Parathyroid adenoma (tissue), 2 donors: ENCODE measurements around the gene RPUSD2.

Source experiments
- H2AFZ ChIP-seq: fragments of 300-600 bp; sonication (generic); one replicate; pipeline ENCODE4 v1.7.0; 2017; ENCODE audit warnings: antibody characterized with exemption, mild to moderate bottlenecking
- H3K27ac ChIP-seq: fragments of 300-600 bp; sonication (generic); one replicate; pipeline ENCODE4 v1.7.0; 2017
- H3K27me3 ChIP-seq: fragments of 300-600 bp; sonication (generic); one replicate; pipeline ENCODE4 v1.7.0; 2017; ENCODE audit warnings: low read length; ENCODE audit not compliant: control insufficient read depth, insufficient read depth
- H3K36me3 ChIP-seq: fragments of 300-600 bp; sonication (generic); one replicate; pipeline ENCODE4 v1.7.0; 2017; ENCODE audit warnings: low read length; ENCODE audit not compliant: control insufficient read depth, insufficient read depth
- H3K4me1 ChIP-seq: fragments of 300-600 bp; sonication (generic); one replicate; pipeline ENCODE4 v1.7.0; 2017; ENCODE audit warnings: control low read depth
- H3K4me2 ChIP-seq: fragments of 300-600 bp; sonication (generic); one replicate; pipeline ENCODE4 v1.7.0; 2017; ENCODE audit warnings: low read length
- H3K4me3 ChIP-seq: fragments of 300-600 bp; sonication (generic); one replicate; pipeline ENCODE4 v1.7.0; 2017; ENCODE audit warnings: low read depth, low read length
- H3K79me2 ChIP-seq: fragments of 300-600 bp; sonication (generic); one replicate; pipeline ENCODE4 v1.7.0; 2017; ENCODE audit warnings: control low read depth
- H3K9ac ChIP-seq: fragments of 300-600 bp; sonication (generic); one replicate; pipeline ENCODE4 v1.7.0; 2017; ENCODE audit warnings: mild to moderate bottlenecking
- H3K9me3 ChIP-seq: fragments of 300-600 bp; sonication (generic); one replicate; pipeline ENCODE4 v1.7.0; 2017; ENCODE audit warnings: low read length; ENCODE audit not compliant: control insufficient read depth
- TF ChIP-seq, protein P1 (sequence below): fragments of 300-600 bp; sonication (generic); IDR thresholded peaks from one replicate; pipeline ENCODE4 v1.7.0; 2017; ENCODE audit warnings: antibody characterized with exemption, mild to moderate bottlenecking
- donor health status: primary hyperparathyroidism.

Gene RPUSD2

DNA sequence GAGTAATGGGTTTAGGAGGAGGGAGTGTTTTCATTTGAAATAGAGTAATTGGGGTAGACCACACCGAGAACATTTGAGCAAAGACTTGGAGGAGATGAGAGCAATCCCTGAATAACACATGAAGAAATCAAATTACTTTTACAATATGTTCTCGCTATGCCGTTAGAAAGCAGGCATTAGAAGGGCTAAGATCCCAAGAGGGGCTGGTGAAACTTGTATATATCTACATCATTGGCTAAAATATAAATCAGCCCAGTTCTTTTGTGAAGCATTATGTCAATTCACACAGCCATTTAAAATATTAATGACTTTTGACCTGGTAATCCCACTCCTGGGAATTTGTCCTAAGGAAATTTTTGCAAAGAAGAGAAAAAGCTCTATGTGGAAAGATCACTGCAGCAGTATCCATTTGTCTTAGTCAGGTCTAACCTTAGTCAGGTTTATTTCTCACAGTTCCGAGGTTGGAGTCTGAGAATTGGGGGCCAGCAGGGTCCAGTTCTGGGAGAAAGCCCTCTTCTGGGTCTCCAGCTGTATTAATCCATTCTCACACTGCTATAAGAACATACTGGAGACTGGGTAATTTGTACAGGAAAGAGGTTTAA is 35.2 kb upstream of the RPUSD2 start:
- H3K36me3 ChIP-seq: no peaks in the 10 kb centered on the region
- H2AFZ ChIP-seq: no peak overlapping the region
- no peak overlapping the region for H3K9ac ChIP-seq
- no peaks in the 10 kb centered on the region for H3K27me3 ChIP-seq
- TF ChIP-seq, protein P1, sequence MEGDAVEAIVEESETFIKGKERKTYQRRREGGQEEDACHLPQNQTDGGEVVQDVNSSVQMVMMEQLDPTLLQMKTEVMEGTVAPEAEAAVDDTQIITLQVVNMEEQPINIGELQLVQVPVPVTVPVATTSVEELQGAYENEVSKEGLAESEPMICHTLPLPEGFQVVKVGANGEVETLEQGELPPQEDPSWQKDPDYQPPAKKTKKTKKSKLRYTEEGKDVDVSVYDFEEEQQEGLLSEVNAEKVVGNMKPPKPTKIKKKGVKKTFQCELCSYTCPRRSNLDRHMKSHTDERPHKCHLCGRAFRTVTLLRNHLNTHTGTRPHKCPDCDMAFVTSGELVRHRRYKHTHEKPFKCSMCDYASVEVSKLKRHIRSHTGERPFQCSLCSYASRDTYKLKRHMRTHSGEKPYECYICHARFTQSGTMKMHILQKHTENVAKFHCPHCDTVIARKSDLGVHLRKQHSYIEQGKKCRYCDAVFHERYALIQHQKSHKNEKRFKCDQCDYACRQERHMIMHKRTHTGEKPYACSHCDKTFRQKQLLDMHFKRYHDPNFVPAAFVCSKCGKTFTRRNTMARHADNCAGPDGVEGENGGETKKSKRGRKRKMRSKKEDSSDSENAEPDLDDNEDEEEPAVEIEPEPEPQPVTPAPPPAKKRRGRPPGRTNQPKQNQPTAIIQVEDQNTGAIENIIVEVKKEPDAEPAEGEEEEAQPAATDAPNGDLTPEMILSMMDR: no peak
- H3K79me2 ChIP-seq: no peaks in the 10 kb centered on the region
- no peak overlapping the region for H3K27ac ChIP-seq
- no peaks in the 10 kb centered on the region for H3K4me1 ChIP-seq
- no peak overlapping the region for H3K4me3 ChIP-seq
- no peak overlapping the region for H3K4me2 ChIP-seq
- no peaks in the 10 kb centered on the region for H3K9me3 ChIP-seq

DNA sequence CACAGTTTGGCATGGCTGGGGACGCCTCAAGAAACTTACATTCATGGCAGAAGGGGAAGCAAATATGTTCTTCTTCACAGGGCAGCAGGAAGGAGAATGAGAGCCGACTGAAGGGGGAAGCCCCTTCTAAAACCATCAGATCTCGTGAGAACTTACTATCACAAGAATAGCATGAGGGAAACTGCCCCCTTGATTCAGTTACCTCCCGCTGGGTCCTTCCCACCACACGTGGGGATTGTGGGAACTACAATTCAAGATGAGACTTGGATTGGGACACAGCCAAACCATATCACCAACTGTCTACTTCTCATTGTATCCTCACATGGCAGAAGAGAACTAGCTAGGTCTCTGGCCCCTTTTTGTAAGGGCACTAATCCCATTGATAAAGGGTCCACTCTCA is 34.7 kb upstream of the RPUSD2 start:
- no peaks in the 10 kb centered on the region for H3K27me3 ChIP-seq
- no peak overlapping the region for H3K4me2 ChIP-seq
- TF ChIP-seq, protein P1: no peak
- no peak overlapping the region for H3K9ac ChIP-seq
- no peaks in the 10 kb centered on the region for H3K9me3 ChIP-seq
- no peak overlapping the region for H3K4me3 ChIP-seq
- no peaks in the 10 kb centered on the region for H3K36me3 ChIP-seq
- no peak overlapping the region for H2AFZ ChIP-seq
- H3K79me2 ChIP-seq: no peaks in the 10 kb centered on the region
- no peak overlapping the region for H3K27ac ChIP-seq
- no peaks in the 10 kb centered on the region for H3K4me1 ChIP-seq

DNA sequence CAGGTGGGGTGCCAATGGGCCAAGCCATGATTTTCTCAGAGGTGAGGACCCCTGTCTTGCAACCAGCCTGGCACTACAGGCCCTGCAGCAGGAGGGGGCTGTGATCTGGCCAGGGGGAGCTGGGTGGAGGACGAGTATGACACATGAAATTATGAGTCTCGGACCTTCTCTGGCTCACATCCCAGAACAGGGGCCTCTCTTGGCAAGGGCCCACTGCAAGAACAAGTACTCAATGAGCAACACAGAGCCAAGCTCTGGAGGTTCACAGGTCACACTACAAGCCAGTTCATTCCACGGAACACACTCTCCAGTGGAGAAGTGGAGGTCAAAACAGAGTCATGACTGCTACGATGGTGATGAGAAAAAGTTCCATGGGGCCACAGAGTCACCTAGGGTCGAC is 32.6 kb upstream of the RPUSD2 start:
- TF ChIP-seq, protein P1: no peak
- H2AFZ ChIP-seq: no peak overlapping the region
- H3K79me2 ChIP-seq: no peaks in the 10 kb centered on the region
- no peaks in the 10 kb centered on the region for H3K9me3 ChIP-seq
- no peaks in the 10 kb centered on the region for H3K36me3 ChIP-seq
- no peak overlapping the region for H3K4me3 ChIP-seq
- no peak overlapping the region for H3K4me2 ChIP-seq
- no peak overlapping the region for H3K9ac ChIP-seq
- H3K27ac ChIP-seq: no peak overlapping the region
- no peaks in the 10 kb centered on the region for H3K27me3 ChIP-seq
- H3K4me1 ChIP-seq: no peaks in the 10 kb centered on the region

DNA sequence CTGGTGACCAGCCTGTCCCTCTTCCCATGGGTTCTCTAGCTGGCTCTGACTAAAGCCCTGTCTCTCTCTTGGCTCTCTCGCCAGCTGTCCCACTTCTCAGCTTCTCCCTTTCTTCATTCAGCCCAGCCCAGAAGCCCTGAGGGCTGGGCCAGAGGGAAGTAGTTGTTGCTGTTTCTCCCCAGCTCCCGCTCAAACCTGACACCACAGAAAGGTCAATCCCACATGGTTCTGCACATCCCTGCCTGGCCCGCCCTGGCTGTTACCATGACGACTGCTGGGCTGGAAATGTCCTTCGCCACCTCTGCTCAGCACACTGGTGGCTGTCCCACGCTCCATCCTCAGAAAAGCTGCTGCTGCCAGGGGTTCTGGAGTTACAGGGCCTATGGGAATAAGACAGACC is 30.1 kb upstream of the RPUSD2 start:
- no peaks in the 10 kb centered on the region for H3K79me2 ChIP-seq
- no peaks in the 10 kb centered on the region for H3K27me3 ChIP-seq
- no peaks in the 10 kb centered on the region for H3K9me3 ChIP-seq
- no peaks in the 10 kb centered on the region for H3K36me3 ChIP-seq
- TF ChIP-seq, protein P1: no peak
- no peak overlapping the region for H3K9ac ChIP-seq
- H3K4me3 ChIP-seq: no peak overlapping the region
- no peaks in the 10 kb centered on the region for H3K4me1 ChIP-seq
- H3K4me2 ChIP-seq: no peak overlapping the region
- H2AFZ ChIP-seq: no peak overlapping the region
- H3K27ac ChIP-seq: no peak overlapping the region

DNA sequence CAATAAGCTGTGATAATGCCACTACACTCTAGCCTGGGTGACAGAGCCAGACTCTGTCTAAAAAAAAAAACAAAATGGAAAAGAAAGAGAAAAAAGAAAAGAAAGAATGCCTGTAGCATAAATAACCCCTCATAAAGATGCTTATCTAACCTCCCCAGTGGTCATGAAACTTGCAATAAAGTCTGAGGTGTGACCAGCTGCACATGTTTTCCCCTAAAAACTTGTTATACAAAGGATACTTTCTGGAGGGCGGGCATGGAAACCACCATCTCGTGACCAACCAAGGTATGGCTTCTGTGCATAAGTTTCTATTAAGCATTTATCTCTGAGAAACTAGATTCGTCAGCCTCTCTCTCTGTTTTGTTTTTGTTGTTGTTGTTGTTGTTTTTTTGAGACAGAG is 26.0 kb upstream of the RPUSD2 start:
- TF ChIP-seq, protein P1: no peak
- Histone ChIP-seq H3K27me3 (no peaks in the 10 kb centered on the region), H3K4me2 (no peak overlapping the region), H3K79me2 (no peaks in the 10 kb centered on the region), H3K4me1 (no peaks in the 10 kb centered on the region), H3K9me3 (no peaks in the 10 kb centered on the region), H3K4me3 (no peak overlapping the region), H2AFZ (no peak overlapping the region), H3K27ac (no peak overlapping the region), H3K9ac (no peak overlapping the region), H3K36me3 (no peaks in the 10 kb centered on the region)
